Activated CD8-positive, alpha-beta memory T cell treated with anti-CD3 and anti-CD28 coated beads, Interleukin-2, amount 10 ng/mL, durations not matched to agents 7 days and 5 days (primary cell): ENCODE results near the gene SPO11. TPM values are rescaled to one million over a fixed set of nuclear protein-coding genes. Genes with fewer than 3 reads are reported as not detected.

Source experiments
- ATAC-seq: fragments of 150-1000 bp; cut with Tn5 transposase; one replicate; pipeline ENCODE4 v1.10.0; 2021; ENCODE audit warnings: moderate library complexity
- CTCF ChIA-PET: fragments of 350-600 bp; sonication (Branson Sonifier 250); formaldehyde crosslinking; loops from one replicate; lab custom pipeline; 2021; ENCODE audit warnings: antibody characterized with exemption; lab: Charles Lee
- DNase-seq: peaks from one replicate; pipeline ENCODE4 v3.0.0-alpha.2; 2020
- H3K27ac Mint-ChIP-seq: one replicate; pipeline ENCODE4 v1.8.0; 2021; ENCODE audit warnings: mild to moderate bottlenecking, mixed read lengths
- H3K27me3 Mint-ChIP-seq: one replicate; pipeline ENCODE4 v1.8.0; 2021; ENCODE audit warnings: mixed read lengths
- H3K36me3 Mint-ChIP-seq: one replicate; pipeline ENCODE4 v1.8.0; 2021; ENCODE audit warnings: mild to moderate bottlenecking, mixed read lengths
- H3K4me1 Mint-ChIP-seq: one replicate; pipeline ENCODE4 v1.8.0; 2021; ENCODE audit warnings: mixed read lengths
- H3K4me3 Mint-ChIP-seq: one replicate; pipeline ENCODE4 v1.8.0; 2021; ENCODE audit warnings: mild to moderate bottlenecking, moderate library complexity, mixed read lengths
- H3K9me3 Mint-ChIP-seq: one replicate; pipeline ENCODE4 v1.8.0; 2022; ENCODE audit warnings: low read depth, mixed read lengths
- total RNA-seq, 2 experiments: library from RNA; stranded (reverse); gene quantifications; one replicate each; pipeline ENCODE4 v1.2.3, GENCODE V29; 2021

Gene SPO11
- total RNA-seq, 2 experiments from 2014 or later, result not detected

DNA sequence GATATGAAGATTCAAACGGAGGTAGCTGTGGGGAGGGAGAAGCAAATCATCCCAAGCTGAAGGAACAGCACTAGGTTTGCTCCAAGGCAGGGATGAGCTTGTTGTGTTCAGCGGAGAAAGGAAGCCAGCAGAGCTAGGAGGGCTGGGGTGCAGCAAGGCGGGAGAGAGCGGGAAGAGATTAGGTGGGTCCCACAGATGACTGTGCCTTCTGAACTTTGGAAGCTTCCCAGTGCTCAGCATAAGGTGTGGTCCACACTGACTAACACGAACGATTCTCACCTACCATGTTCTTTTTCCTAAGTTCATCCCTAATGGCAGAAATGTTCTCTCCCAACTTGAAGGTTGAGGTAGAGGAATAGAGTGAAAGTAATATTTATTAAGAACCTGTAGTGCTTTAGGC is 22.7 kb downstream of the SPO11 start:
- no peak for DNase-seq
- Mint-ChIP-seq H3K9me3 (no peaks in the 10 kb centered on the region), H3K27me3 (peaks cover 5% of the 10 kb centered on the region), H3K4me1 (peaks cover 29% of the 10 kb centered on the region), H3K36me3 (peaks cover 22% of the 10 kb centered on the region), H3K27ac (peak overlapping the region; percentile 57), H3K4me3 (peak overlapping the region; percentile 96)
- CTCF ChIA-PET, result interaction anchor here (1.6 kb wide), 1 partner anchor 260 kb away, joined by 3 read pairs; no protein-coding TSS in a partner anchor
- ATAC-seq, result no peak

DNA sequence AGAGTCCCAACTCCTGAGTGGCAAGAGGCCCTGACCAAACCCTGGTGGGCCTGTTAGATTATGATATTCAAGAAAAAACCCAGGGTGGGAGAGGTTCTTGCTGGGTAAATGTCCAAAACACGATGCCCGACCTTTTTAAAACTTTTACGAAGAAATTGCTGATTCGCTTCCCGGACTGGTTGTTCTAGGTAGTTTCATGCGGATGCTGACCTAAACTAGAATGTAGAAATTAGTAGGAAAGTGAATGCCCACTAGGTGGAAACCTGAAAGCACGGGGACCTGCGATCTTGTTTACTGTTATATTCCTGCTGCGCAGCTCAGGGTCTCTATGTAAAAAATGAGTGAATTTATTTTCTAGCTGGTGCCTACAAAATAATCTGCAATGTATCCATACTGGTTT is 23.7 kb downstream of the SPO11 start:
- CTCF ChIA-PET, result no interaction called here
- H3K4me1 Mint-ChIP-seq, result peaks cover 29% of the 10 kb centered on the region
- no peak for ATAC-seq
- H3K4me3 Mint-ChIP-seq, result no peak overlapping the region
- no peak overlapping the region for H3K27ac Mint-ChIP-seq
- no peak for DNase-seq
- peaks cover 22% of the 10 kb centered on the region for H3K36me3 Mint-ChIP-seq
- peaks cover 5% of the 10 kb centered on the region for H3K27me3 Mint-ChIP-seq
- H3K9me3 Mint-ChIP-seq, result no peaks in the 10 kb centered on the region

GRCh38 chr20:57361517-57361916 is 31.9 kb downstream of the SPO11 start:
- Mint-ChIP-seq H3K4me3 (no peak overlapping the region), H3K27ac (no peak overlapping the region), H3K36me3 (peaks cover 19% of the 10 kb centered on the region), H3K9me3 (no peaks in the 10 kb centered on the region), H3K27me3 (no peaks in the 10 kb centered on the region), H3K4me1 (no peaks in the 10 kb centered on the region)
- CTCF ChIA-PET, result interaction anchor here (1.2 to 1.7 kb wide), 3 partner anchors 18 to 134 kb away, joined by 3 to 6 read pairs (median 4); no protein-coding TSS in a partner anchor
- ATAC-seq (no peak), DNase-seq (no peak)

- H3K36me3 Mint-ChIP-seq, result peaks cover 35% of the 10 kb centered on the region
- H3K4me1 Mint-ChIP-seq, result no peaks in the 10 kb centered on the region
- DNase-seq, result no peak
- H3K4me3 Mint-ChIP-seq, result no peak overlapping the region
- CTCF ChIA-PET, result interaction anchor here (1.2 kb wide), 1 partner anchor 129 kb away, joined by 3 read pairs; no protein-coding TSS in a partner anchor
- H3K27me3 Mint-ChIP-seq, result no peaks in the 10 kb centered on the region
- no peaks in the 10 kb centered on the region for H3K9me3 Mint-ChIP-seq
- no peak overlapping the region for H3K27ac Mint-ChIP-seq
- ATAC-seq, result no peak
Observed at GRCh38 chr20:57364451-57364850, 34.8 kb downstream of the SPO11 start.

DNA sequence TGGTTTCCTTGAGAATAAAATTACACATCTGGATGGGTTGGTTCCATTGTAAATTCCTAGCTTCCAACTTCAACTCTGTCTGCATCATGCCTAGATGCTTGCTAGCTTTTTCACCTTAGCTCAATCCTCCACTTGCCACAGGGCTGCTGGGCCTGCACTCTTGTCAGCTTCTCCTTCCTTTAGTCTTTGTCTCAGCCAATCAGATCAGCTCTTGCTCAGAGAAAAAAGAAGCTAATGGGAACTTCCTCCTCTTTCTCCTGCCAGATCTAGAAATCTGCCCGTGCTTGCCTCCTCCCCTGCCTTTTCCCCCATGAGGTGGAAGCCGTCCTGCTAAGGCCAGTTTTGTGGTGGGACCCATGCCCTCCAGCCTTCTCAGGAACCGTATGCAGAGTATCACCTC is 40.0 kb downstream of the SPO11 start:
- Mint-ChIP-seq H3K9me3 (no peaks in the 10 kb centered on the region), H3K27me3 (no peaks in the 10 kb centered on the region), H3K36me3 (peaks cover 66% of the 10 kb centered on the region), H3K4me3 (no peak overlapping the region), H3K27ac (no peak overlapping the region), H3K4me1 (peaks cover 15% of the 10 kb centered on the region)
- ATAC-seq (no peak), DNase-seq (no peak)
- CTCF ChIA-PET, result interaction anchor here (0.7 to 1.1 kb wide), 5 partner anchors 10 to 129 kb away, joined by 3 read pairs; no protein-coding TSS in a partner anchor

DNA sequence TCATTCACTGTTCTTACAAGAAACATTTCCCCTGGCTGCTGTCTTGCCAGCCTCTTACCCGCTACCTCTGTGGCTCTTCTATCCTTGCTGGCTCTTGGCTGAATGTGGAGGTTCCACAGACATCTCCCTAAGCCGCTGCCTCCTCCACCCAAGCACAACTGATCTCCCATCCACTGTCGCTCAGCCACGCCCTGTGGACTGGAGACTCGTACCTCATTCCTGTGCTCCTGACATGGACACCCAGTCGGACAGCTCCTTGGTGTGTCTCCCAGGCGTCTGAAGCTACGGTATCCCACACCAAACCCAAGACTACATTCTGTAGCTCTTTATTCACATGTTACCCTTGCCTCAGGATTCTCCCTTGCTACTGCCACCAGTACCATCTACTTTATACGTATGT is 40.7 kb downstream of the SPO11 start:
- no peaks in the 10 kb centered on the region for H3K27me3 Mint-ChIP-seq
- CTCF ChIA-PET, result interaction anchor here (0.9 kb wide), 2 partner anchors 9 to 125 kb away, joined by 3 read pairs; no protein-coding TSS in a partner anchor
- no peaks in the 10 kb centered on the region for H3K9me3 Mint-ChIP-seq
- no peak for DNase-seq
- H3K36me3 Mint-ChIP-seq, result peaks cover 67% of the 10 kb centered on the region
- ATAC-seq, result no peak
- peaks cover 15% of the 10 kb centered on the region for H3K4me1 Mint-ChIP-seq
- peak overlapping the region; percentile 34 for H3K27ac Mint-ChIP-seq
- H3K4me3 Mint-ChIP-seq, result no peak overlapping the region

- Mint-ChIP-seq H3K4me1 (peaks cover 15% of the 10 kb centered on the region), H3K9me3 (no peaks in the 10 kb centered on the region), H3K36me3 (peaks cover 63% of the 10 kb centered on the region), H3K27me3 (no peaks in the 10 kb centered on the region), H3K27ac (peak overlapping the region; percentile 13), H3K4me3 (no peak overlapping the region)
- no peak for DNase-seq
- ATAC-seq, result no peak
- CTCF ChIA-PET, result interaction anchor here (0.8 kb wide), 1 partner anchor 8 kb away, joined by 4 read pairs; no protein-coding TSS in a partner anchor
Observed at GRCh38 chr20:57371363-57371762, 41.8 kb downstream of the SPO11 start.

GRCh38 chr20:57372157-57372556 is 42.6 kb downstream of the SPO11 start:
- no peak for DNase-seq
- no peaks in the 10 kb centered on the region for H3K27me3 Mint-ChIP-seq
- peaks cover 18% of the 10 kb centered on the region for H3K4me1 Mint-ChIP-seq
- no peak for ATAC-seq
- no peak overlapping the region for H3K4me3 Mint-ChIP-seq
- no peaks in the 10 kb centered on the region for H3K9me3 Mint-ChIP-seq
- peaks cover 59% of the 10 kb centered on the region for H3K36me3 Mint-ChIP-seq
- CTCF ChIA-PET, result interaction anchor here (0.8 kb wide), 1 partner anchor 9 kb away, joined by 4 read pairs; no protein-coding TSS in a partner anchor
- H3K27ac Mint-ChIP-seq, result no peak overlapping the region

- Mint-ChIP-seq H3K36me3 (peaks cover 61% of the 10 kb centered on the region), H3K4me1 (peaks cover 24% of the 10 kb centered on the region), H3K27me3 (no peaks in the 10 kb centered on the region), H3K27ac (no peak overlapping the region), H3K4me3 (no peak overlapping the region), H3K9me3 (no peaks in the 10 kb centered on the region)
- ATAC-seq (no peak), DNase-seq (no peak)
- CTCF ChIA-PET, result interaction anchor here (1.1 kb wide), 1 partner anchor 9 kb away, joined by 6 read pairs; no protein-coding TSS in a partner anchor
Observed at GRCh38 chr20:57372581-57373350, 43.2 kb downstream of the SPO11 start.

DNA sequence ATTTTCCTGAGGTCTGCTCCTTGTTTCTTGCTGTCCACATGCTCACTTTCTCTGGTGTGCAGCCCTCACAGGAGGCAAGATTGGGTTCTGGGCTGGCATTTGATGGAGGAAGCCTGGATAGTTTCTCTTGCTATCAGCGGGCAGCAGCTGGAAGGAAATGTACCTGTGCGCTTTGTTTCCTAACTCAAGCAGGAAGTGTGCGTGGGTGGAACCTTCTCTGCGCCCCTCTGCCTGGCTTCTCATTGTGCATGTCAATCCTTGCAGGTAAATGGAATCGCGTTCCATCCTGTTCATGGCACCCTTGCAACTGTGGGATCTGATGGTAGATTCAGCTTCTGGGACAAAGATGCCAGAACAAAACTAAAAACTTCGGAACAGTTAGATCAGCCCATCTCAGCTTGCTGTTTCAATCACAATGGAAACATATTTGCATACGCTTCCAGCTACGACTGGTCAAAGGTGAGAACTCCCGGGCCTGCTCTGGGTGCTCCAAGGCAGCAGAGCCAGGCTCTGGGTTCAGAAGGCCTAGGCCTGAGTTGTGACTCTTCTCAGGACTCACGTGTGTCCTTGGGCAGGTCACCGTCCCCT is 44.8 kb downstream of the SPO11 start:
- no peak for DNase-seq
- H3K27me3 Mint-ChIP-seq, result no peaks in the 10 kb centered on the region
- no peaks in the 10 kb centered on the region for H3K9me3 Mint-ChIP-seq
- no peak for ATAC-seq
- peaks cover 59% of the 10 kb centered on the region for H3K36me3 Mint-ChIP-seq
- H3K4me3 Mint-ChIP-seq, result no peak overlapping the region
- peak overlapping the region; percentile 29 for H3K27ac Mint-ChIP-seq
- CTCF ChIA-PET, result interaction anchor here (0.8 to 2.0 kb wide), 3 partner anchors 17 to 121 kb away, joined by 3 to 6 read pairs (median 3); no protein-coding TSS in a partner anchor
- H3K4me1 Mint-ChIP-seq, result peaks cover 38% of the 10 kb centered on the region

- Mint-ChIP-seq H3K9me3 (no peaks in the 10 kb centered on the region), H3K27me3 (no peaks in the 10 kb centered on the region), H3K4me1 (peaks cover 43% of the 10 kb centered on the region), H3K27ac (no peak overlapping the region), H3K36me3 (peaks cover 53% of the 10 kb centered on the region), H3K4me3 (no peak overlapping the region)
- no peak for DNase-seq
- CTCF ChIA-PET, result interaction anchor here (1.1 to 2.0 kb wide), 2 partner anchors 25 to 121 kb away, joined by 3 to 6 read pairs; no protein-coding TSS in a partner anchor
- no peak for ATAC-seq
Observed at GRCh38 chr20:57374931-57375651, 45.5 kb downstream of the SPO11 start.

DNA sequence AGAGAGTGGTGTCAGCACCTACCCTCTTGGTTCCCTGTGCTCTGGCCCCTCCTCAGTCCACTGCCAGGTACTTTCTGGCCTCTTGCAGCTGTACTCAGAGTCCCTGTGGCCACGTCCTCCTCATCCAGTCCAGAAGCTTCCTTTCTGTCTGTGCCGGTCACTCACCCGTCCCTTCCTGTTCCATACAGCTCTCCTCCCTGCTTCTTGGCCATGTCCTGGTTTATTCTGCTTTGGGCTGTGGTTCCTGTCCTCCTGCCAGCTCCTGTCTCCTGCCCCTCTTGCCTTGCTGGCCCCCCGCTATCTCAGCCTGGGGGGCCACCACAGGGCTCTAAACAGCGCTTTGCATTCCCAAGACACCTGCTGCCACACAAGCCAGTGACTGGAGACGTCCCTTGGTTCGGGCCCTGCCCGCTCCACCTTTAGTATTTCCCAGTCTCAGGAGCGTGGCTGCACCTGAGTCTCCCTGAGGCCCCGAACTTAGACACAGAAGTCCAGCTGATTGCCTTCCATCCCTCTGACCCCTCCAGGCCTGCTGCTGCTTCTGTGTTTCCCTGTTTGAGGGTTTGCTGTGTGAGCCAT is 46.1 kb downstream of the SPO11 start:
- Mint-ChIP-seq H3K4me1 (peaks cover 45% of the 10 kb centered on the region), H3K4me3 (no peak overlapping the region), H3K27ac (no peak overlapping the region), H3K27me3 (no peaks in the 10 kb centered on the region), H3K36me3 (peaks cover 48% of the 10 kb centered on the region), H3K9me3 (no peaks in the 10 kb centered on the region)
- DNase-seq (no peak), ATAC-seq (no peak)
- CTCF ChIA-PET, result interaction anchor here (2.0 kb wide), 1 partner anchor 120 kb away, joined by 6 read pairs; no protein-coding TSS in a partner anchor
